Measurements from ENCODE around the gene ATP2B1. TPM values are rescaled to one million over a fixed set of nuclear protein-coding genes. Genes with fewer than 3 reads are reported as not detected.

Gene ATP2B1
- total RNA-seq, 1 donor: 99.9 TPM

- H4K20me1 ChIP-seq (ENCODE audit: insufficient read depth, low read length): no peaks in the 10 kb centered on the region
- peaks cover 30% of the 10 kb centered on the region for H3K79me2 ChIP-seq (ENCODE audit: insufficient read depth, low read length)
- no peak overlapping the region for H2AFZ ChIP-seq (ENCODE audit: low read length)
- no peak overlapping the region for H3K4me2 ChIP-seq (ENCODE audit: insufficient read depth, low read length)
- no peak for DNase-seq (ENCODE audit: insufficient read length, low spot score, missing footprints)
- no peaks in the 10 kb centered on the region for H3K9me3 ChIP-seq (ENCODE audit: low read depth, low read length)
- H3K27me3 ChIP-seq (ENCODE audit: insufficient read depth, low read length): no peaks in the 10 kb centered on the region
- peaks cover 41% of the 10 kb centered on the region for H3K36me3 ChIP-seq (ENCODE audit: insufficient read depth, low read length)
- no peak overlapping the region for H3K4me3 ChIP-seq (ENCODE audit: insufficient read depth, low read length)
- peak; percentile 16 for TF ChIP-seq CTCF (IDR thresholded peaks at IDR 0.05; ENCODE audit: extremely low read depth, low read depth, low read length)
- peaks cover 3% of the 10 kb centered on the region for H3K4me1 ChIP-seq (ENCODE audit: insufficient read depth, low read length)
- H3K27ac ChIP-seq (ENCODE audit: low read depth, low read length): no peak overlapping the region
These were observed 90.3 kb downstream of the ATP2B1 start for GRCh38 chr12:89618113-89618862.

- no peaks in the 10 kb centered on the region for H4K20me1 ChIP-seq (ENCODE audit: insufficient read depth, low read length)
- H3K9me3 ChIP-seq (ENCODE audit: low read depth, low read length): no peaks in the 10 kb centered on the region
- H2AFZ ChIP-seq (ENCODE audit: low read length): no peak overlapping the region
- H3K27me3 ChIP-seq (ENCODE audit: insufficient read depth, low read length): no peaks in the 10 kb centered on the region
- no peak overlapping the region for H3K4me3 ChIP-seq (ENCODE audit: insufficient read depth, low read length)
- no peak overlapping the region for H3K27ac ChIP-seq (ENCODE audit: low read depth, low read length)
- no peak overlapping the region for H3K4me2 ChIP-seq (ENCODE audit: insufficient read depth, low read length)
- peaks cover 68% of the 10 kb centered on the region for H3K36me3 ChIP-seq (ENCODE audit: insufficient read depth, low read length)
- TF ChIP-seq CTCF (IDR thresholded peaks at IDR 0.05; ENCODE audit: extremely low read depth, low read depth, low read length): no peak
- no peaks in the 10 kb centered on the region for H3K4me1 ChIP-seq (ENCODE audit: insufficient read depth, low read length)
- DNase-seq (ENCODE audit: insufficient read length, low spot score, missing footprints): no peak
- H3K79me2 ChIP-seq (ENCODE audit: insufficient read depth, low read length): peaks cover 27% of the 10 kb centered on the region
These were observed 98.3 kb downstream of the ATP2B1 start for GRCh38 chr12:89610366-89610765.

GRCh38 chr12:89603678-89604077, 105.0 kb downstream of the ATP2B1 start:
- no peak for TF ChIP-seq CTCF (IDR thresholded peaks at IDR 0.05; ENCODE audit: extremely low read depth, low read depth, low read length)
- no peak overlapping the region for H3K4me3 ChIP-seq (ENCODE audit: insufficient read depth, low read length)
- H3K27ac ChIP-seq (ENCODE audit: low read depth, low read length): no peak overlapping the region
- DNase-seq (ENCODE audit: insufficient read length, low spot score, missing footprints): no peak
- H3K9me3 ChIP-seq (ENCODE audit: low read depth, low read length): no peaks in the 10 kb centered on the region
- peaks cover 68% of the 10 kb centered on the region for H3K36me3 ChIP-seq (ENCODE audit: insufficient read depth, low read length)
- H3K27me3 ChIP-seq (ENCODE audit: insufficient read depth, low read length): no peaks in the 10 kb centered on the region
- H3K4me1 ChIP-seq (ENCODE audit: insufficient read depth, low read length): no peaks in the 10 kb centered on the region
- peaks cover 17% of the 10 kb centered on the region for H3K79me2 ChIP-seq (ENCODE audit: insufficient read depth, low read length)
- no peak overlapping the region for H2AFZ ChIP-seq (ENCODE audit: low read length)
- no peaks in the 10 kb centered on the region for H4K20me1 ChIP-seq (ENCODE audit: insufficient read depth, low read length)
- no peak overlapping the region for H3K4me2 ChIP-seq (ENCODE audit: insufficient read depth, low read length)

GRCh38 chr12:89597770-89598169, 110.9 kb downstream of the ATP2B1 start:
- no peak for DNase-seq (ENCODE audit: insufficient read length, low spot score, missing footprints)
- H2AFZ ChIP-seq (ENCODE audit: low read length): no peak overlapping the region
- no peak overlapping the region for H3K4me2 ChIP-seq (ENCODE audit: insufficient read depth, low read length)
- peaks cover 3% of the 10 kb centered on the region for H3K79me2 ChIP-seq (ENCODE audit: insufficient read depth, low read length)
- H3K4me3 ChIP-seq (ENCODE audit: insufficient read depth, low read length): no peak overlapping the region
- TF ChIP-seq CTCF (IDR thresholded peaks at IDR 0.05; ENCODE audit: extremely low read depth, low read depth, low read length): no peak
- no peaks in the 10 kb centered on the region for H4K20me1 ChIP-seq (ENCODE audit: insufficient read depth, low read length)
- H3K36me3 ChIP-seq (ENCODE audit: insufficient read depth, low read length): peaks cover 46% of the 10 kb centered on the region
- no peaks in the 10 kb centered on the region for H3K4me1 ChIP-seq (ENCODE audit: insufficient read depth, low read length)
- no peaks in the 10 kb centered on the region for H3K9me3 ChIP-seq (ENCODE audit: low read depth, low read length)
- no peaks in the 10 kb centered on the region for H3K27me3 ChIP-seq (ENCODE audit: insufficient read depth, low read length)
- no peak overlapping the region for H3K27ac ChIP-seq (ENCODE audit: low read depth, low read length)
